Prostate gland (tissue), 2 donors: ENCODE results near the gene ZNF488.

ENCODE experiments used
- CTCF ChIP-seq, 4 experiments: fragments of 200-600 bp in 2 of 4; fragments of 450-650 bp in 2 of 4; sonication (generic) in 2 of 4; IDR thresholded peaks; 1 replicate in 3 of 4; 2 replicates in 1 of 4; pipeline ENCODE4 v1.5.1; 2016 to 2019; ENCODE audit warnings: antibody characterized with exemption in 4 of 4, mild to moderate bottlenecking in 2 of 4, moderate library complexity in 2 of 4
- POLR2A ChIP-seq: fragments of 450-650 bp; IDR thresholded peaks from one replicate; pipeline ENCODE4 v1.6.1; 2016; ENCODE audit warnings: antibody characterized with exemption, mild to moderate bottlenecking

- TF ChIP-seq CTCF (IDR thresholded peaks at IDR 0.05) = no peak
- TF ChIP-seq POLR2A = no peak
Observed at GRCh38 chr10:47396311-47396717, 12.2 kb upstream of the ZNF488 start.
